K562 (cell line): ENCODE results near the gene ALDOC. TPM values are rescaled to one million over a fixed set of nuclear protein-coding genes. Genes with fewer than 3 reads are reported as not detected.

Source experiments
- ARID1B ChIP-seq: fragments of 450-650 bp; IDR thresholded peaks from 2 replicates; pipeline ENCODE4 v1.6.1; 2016; ENCODE audit warnings: antibody characterized with exemption, mild to moderate bottlenecking, inconsistent platforms
- ASH1L ChIP-seq: fragments of 450-650 bp; IDR thresholded peaks from 2 replicates; pipeline ENCODE4 v1.6.1; 2018; ENCODE audit warnings: borderline replicate concordance, mild to moderate bottlenecking, low read depth; ENCODE audit not compliant: partially characterized antibody
- CTCF ChIP-seq, 3 experiments: IDR thresholded peaks in 2 of 3; conservative IDR thresholded peaks in 1 of 3; 2 replicates each; pipeline ENCODE4 v1.5.1; 2011 to 2012; ENCODE audit warnings: low read length in 3 of 3, mild to moderate bottlenecking in 3 of 3, control low read depth in 2 of 3, improper control_type of control experiment in 1 of 3, inconsistent platforms in 1 of 3, low read depth in 1 of 3, mixed read lengths in 1 of 3, moderate library complexity in 1 of 3; ENCODE audit not compliant: insufficient read depth in 2 of 3
- DPF2 ChIP-seq: fragments of 450-650 bp; IDR thresholded peaks from 2 replicates; pipeline ENCODE4 v1.6.1; 2016
- ESRRB ChIP-seq: fragments of 250-450 bp; sonication (Bioruptor Pico); IDR thresholded peaks from 2 replicates; pipeline ENCODE4 v1.5.0; 2020; ENCODE audit warnings: mild to moderate bottlenecking, moderate library complexity, borderline replicate concordance
- FOSL1 ChIP-seq: fragments of 200-800 bp; sonication (Bioruptor generic); conservative IDR thresholded peaks from 2 replicates; pipeline ENCODE4 v1.6.1; 2016; ENCODE audit warnings: missing genetic modification characterization, missing compliant biosample characterization
- FOXA3 ChIP-seq, 2 experiments: fragments of 450-650 bp in 1 of 2; sonication (generic) in 1 of 2; formaldehyde crosslinking; IDR thresholded peaks in 1 of 2; conservative IDR thresholded peaks in 1 of 2; 2 replicates each; pipeline versions ENCODE4 v1.4.0 to v1.8.0; 2020 to 2022; ENCODE audit warnings: mild to moderate bottlenecking in 2 of 2, missing genetic modification reagents in 1 of 2
- HOXB6 ChIP-seq: fragments of 250-450 bp; sonication (Bioruptor Pico); IDR thresholded peaks from 2 replicates; pipeline ENCODE4 v1.5.1; 2022; ENCODE audit warnings: mild to moderate bottlenecking, borderline replicate concordance
- ILF3 ChIP-seq: fragments of 450-650 bp; IDR thresholded peaks from 2 replicates; pipeline ENCODE4 v1.6.1; 2018; ENCODE audit warnings: antibody characterized with exemption, mild to moderate bottlenecking, moderate library complexity, borderline replicate concordance
- LEF1 ChIP-seq: fragments of 450-650 bp; IDR thresholded peaks from 2 replicates; pipeline ENCODE4 v1.6.1; 2016; ENCODE audit warnings: mild to moderate bottlenecking
- MTA2 ChIP-seq: fragments of 450-650 bp; IDR thresholded peaks from 2 replicates; pipeline ENCODE4 v1.6.1; 2016; ENCODE audit warnings: low read depth
- REST ChIP-seq, 2 experiments: fragments of 450-650 bp; formaldehyde crosslinking in 1 of 2; IDR thresholded peaks; 2 replicates each; pipeline versions ENCODE4 v1.4.0 to v1.6.1; 2014 to 2020; ENCODE audit warnings: mild to moderate bottlenecking in 2 of 2, borderline replicate concordance in 1 of 2, low read depth in 1 of 2
- RNF219 ChIP-seq: fragments of 250-450 bp; sonication (Bioruptor Pico); IDR thresholded peaks from 2 replicates; pipeline ENCODE4 v1.5.0; 2022; ENCODE audit warnings: mild to moderate bottlenecking
- SMAD3 ChIP-seq: fragments of 450-650 bp; formaldehyde crosslinking; conservative IDR thresholded peaks from 2 replicates; pipeline ENCODE4 v1.4.0; 2020; ENCODE audit warnings: mild to moderate bottlenecking
- polyA plus RNA-seq, 8 experiments: library from polyadenylated mRNA; depleted of rRNA in 4 of 8; stranded (reverse) in 5 of 8; unstranded in 3 of 8; fragments of >200 nt; fragmentation: Nextera tagmentation in 2 of 8; fragmentation: Illumina TruSeq in 1 of 8; extraction: Ambion mirVana in 2 of 8; extraction: Trizol in 1 of 8; gene quantifications; 2 replicates each; pipeline versions ENCODE4 v1.2.1 to v1.2.3, GENCODE V29; 2011 to 2014; ENCODE audit warnings: inconsistent platforms in 1 of 8, missing spikeins in 1 of 8
- total RNA-seq, 7 experiments: library from RNA; depleted of rRNA in 6 of 7; stranded (reverse); fragments of >200 nt in 6 of 7; fragmentation: Illumina TruSeq in 2 of 7; extraction: Trizol in 2 of 7; gene quantifications; 2 replicates each; pipeline versions ENCODE4 v1.2.1 to v1.2.3, GENCODE V29; 2011 to 2021; ENCODE audit warnings: low replicate concordance in 1 of 7

Gene ALDOC
- total and polyA plus RNA-seq, 9 of the 15 experiments (the other 6 are each of a cell fraction or from before 2014, with no cell fraction given) = 43.2 to 263 (median 99.2) TPM

GRCh38 chr17:28576758-28577465 lies at the start of gene ALDOC (continued):
- TF ChIP-seq ASH1L (no peak), FOXA3 (CRISPR knock-in tag; conservative IDR thresholded peaks at IDR 0.05 in 1 of 2, IDR thresholded peaks at IDR 0.05 in 1 of 2) (no peak), ESRRB (no peak), HOXB6 (CRISPR knock-in tag) (no peak), ARID1B (peak; percentile 27; the same call in 1 of the 2 replicates), DPF2 (peak; percentile 73; the same call in 1 of the 2 replicates), FOSL1 (tag) (no peak), MTA2 (peak; percentile 6; the same call in 1 of the 2 replicates), REST (IDR thresholded peaks at IDR 0.05; ENCODE audit: borderline replicate concordance) (no peak), REST (CRISPR knock-in tag; IDR thresholded peaks at IDR 0.05; ENCODE audit: low read depth) (0 out of 2 replicates have a peak, but pooled peaks have one; percentile 56), LEF1 (peak; percentile 38; the same call in 1 of the 2 replicates), CTCF (IDR thresholded peaks at IDR 0.05 in 2 of 3, conservative IDR thresholded peaks at IDR 0.05 in 1 of 3; ENCODE audit: insufficient read depth in 2 of 3, low read depth in 1 of 3, low read length in 3 of 3) (no peak), ILF3 (no peak), SMAD3 (CRISPR knock-in tag) (no peak), RNF219 (CRISPR knock-in tag) (no peak)
